IPS DF 6.9 (cell line): ENCODE results near the gene TDRD12.
A peak's percentile ranks its signal among the peaks of the same experiment; 100 is the strongest.

Source experiments
- DNase-seq: peaks from one replicate; pipeline ENCODE4 v3.0.0-alpha.2; 2013; ENCODE audit warnings: low read depth, low spot score
- H3K27ac ChIP-seq: one replicate; pipeline ENCODE4 v1.5.1; 2013; ENCODE audit warnings: low read length, control low read depth
- H3K27me3 ChIP-seq: 2 replicates; pipeline ENCODE4 v1.6.1; 2013; ENCODE audit warnings: mild to moderate bottlenecking, low read length; ENCODE audit not compliant: control insufficient read depth, insufficient read depth
- H3K36me3 ChIP-seq: 2 replicates; pipeline ENCODE4 v1.6.1; 2013; ENCODE audit warnings: low read length; ENCODE audit not compliant: control insufficient read depth, insufficient read depth
- H3K4me1 ChIP-seq: 2 replicates; pipeline ENCODE4 v1.6.1; 2013; ENCODE audit warnings: low read length; ENCODE audit not compliant: control insufficient read depth, insufficient read depth
- H3K4me3 ChIP-seq: 2 replicates; pipeline ENCODE4 v1.5.1; 2013; ENCODE audit warnings: mild to moderate bottlenecking, low read length
- H3K9me3 ChIP-seq: 2 replicates; pipeline ENCODE4 v1.6.1; 2013; ENCODE audit warnings: low read length, inconsistent platforms; ENCODE audit not compliant: control insufficient read depth, insufficient read depth
- WGBS: extraction: QIAGEN DNeasy Blood & Tissue Kit; methylation state at CpG from one replicate; pipeline ENCODE4 v1.1.7; 2013; ENCODE audit warnings: mixed read lengths, missing lambda C conversion rate; ENCODE audit not compliant: insufficient read length, insufficient coverage; 5-methylcytosine and 5-hydroxymethylcytosine counted together

TDRD12 gene

GRCh38 chr19:32677657-32678056 is 41.9 kb upstream of the TDRD12 start:
- Histone ChIP-seq H3K9me3 (no peaks in the 10 kb centered on the region), H3K4me3 (no peak overlapping the region), H3K36me3 (no peaks in the 10 kb centered on the region; the same call in 1 of the 2 replicates), H3K27ac (no peak overlapping the region), H3K27me3 (peaks cover 19% of the 10 kb centered on the region), H3K4me1 (peaks cover 5% of the 10 kb centered on the region; the same call in 1 of the 2 replicates)
- WGBS = no CpG with 5 or more reads among the region's 9 CpGs
- no peak for DNase-seq

GRCh38 chr19:32680986-32681385 is 38.6 kb upstream of the TDRD12 start:
- H3K4me1 ChIP-seq = no peaks in the 10 kb centered on the region
- no peaks in the 10 kb centered on the region for H3K9me3 ChIP-seq
- H3K4me3 ChIP-seq = no peak overlapping the region
- no CpG with 5 or more reads among the region's 2 CpGs for WGBS
- H3K27ac ChIP-seq = no peak overlapping the region
- no peak for DNase-seq
- H3K27me3 ChIP-seq = peaks cover 17% of the 10 kb centered on the region
- no peaks in the 10 kb centered on the region for H3K36me3 ChIP-seq

- no peak for DNase-seq
- H3K9me3 ChIP-seq = no peaks in the 10 kb centered on the region
- no peak overlapping the region for H3K27ac ChIP-seq
- WGBS = no CpG with 5 or more reads among the region's 4 CpGs
- H3K36me3 ChIP-seq = no peaks in the 10 kb centered on the region
- no peak overlapping the region for H3K4me3 ChIP-seq
- H3K27me3 ChIP-seq = peaks cover 4% of the 10 kb centered on the region; the same call in 1 of the 2 replicates
- H3K4me1 ChIP-seq = no peaks in the 10 kb centered on the region
Measured at GRCh38 chr19:32682317-32682716, 37.2 kb upstream of the TDRD12 start.

- no CpG with 5 or more reads among the region's 6 CpGs for WGBS
- H3K27ac ChIP-seq = no peak overlapping the region
- no peaks in the 10 kb centered on the region; the same call in 1 of the 2 replicates for H3K36me3 ChIP-seq
- H3K9me3 ChIP-seq = no peaks in the 10 kb centered on the region
- DNase-seq = no peak
- H3K4me3 ChIP-seq = no peak overlapping the region
- no peaks in the 10 kb centered on the region for H3K27me3 ChIP-seq
- H3K4me1 ChIP-seq = no peaks in the 10 kb centered on the region
Measured at GRCh38 chr19:32686847-32687475, 32.6 kb upstream of the TDRD12 start.

GRCh38 chr19:32687681-32688080 is 31.9 kb upstream of the TDRD12 start:
- H3K36me3 ChIP-seq = no peaks in the 10 kb centered on the region; the same call in 1 of the 2 replicates
- no peak for DNase-seq
- H3K4me1 ChIP-seq = peaks cover 6% of the 10 kb centered on the region
- H3K4me3 ChIP-seq = no peak overlapping the region
- no CpG with 5 or more reads among the region's 4 CpGs for WGBS
- no peak overlapping the region for H3K27ac ChIP-seq
- H3K27me3 ChIP-seq = peaks cover 1% of the 10 kb centered on the region; the same call in 1 of the 2 replicates
- no peaks in the 10 kb centered on the region for H3K9me3 ChIP-seq

GRCh38 chr19:32688311-32688710 is 31.3 kb upstream of the TDRD12 start:
- H3K9me3 ChIP-seq = no peaks in the 10 kb centered on the region
- H3K4me3 ChIP-seq = no peak overlapping the region
- no peak for DNase-seq
- WGBS = no CpG with 5 or more reads among the region's 1 CpG
- no peak overlapping the region for H3K27ac ChIP-seq
- peaks cover 3% of the 10 kb centered on the region; the same call in 1 of the 2 replicates for H3K27me3 ChIP-seq
- H3K4me1 ChIP-seq = peaks cover 6% of the 10 kb centered on the region
- H3K36me3 ChIP-seq = no peaks in the 10 kb centered on the region; the same call in 1 of the 2 replicates

GRCh38 chr19:32691291-32691951 is 28.1 kb upstream of the TDRD12 start, which contains the start of gene NUDT19:
TSS of gene NUDT19 (plus strand) at chr19:32691821. CDS start at chr19:32691961, 140 bp downstream.
- WGBS = no CpG with 5 or more reads among the region's 32 CpGs
- H3K4me1 ChIP-seq = peaks cover 6% of the 10 kb centered on the region
- H3K36me3 ChIP-seq = no peaks in the 10 kb centered on the region; the same call in 1 of the 2 replicates
- no peaks in the 10 kb centered on the region for H3K9me3 ChIP-seq
- peak within 1 kb of the TSS; percentile 48; the same call in 1 of the 2 replicates for H3K4me3 ChIP-seq
- H3K27ac ChIP-seq = no peak within 1 kb of the TSS
- peaks cover 3% of the 10 kb centered on the region; the same call in 1 of the 2 replicates for H3K27me3 ChIP-seq
- DNase-seq = no peak

GRCh38 chr19:32691952-32692726 is 27.4 kb upstream of the TDRD12 start:
- no CpG with 5 or more reads among the region's 93 CpGs for WGBS

GRCh38 chr19:32692727-32693061 is 26.9 kb upstream of the TDRD12 start:
- no peak for DNase-seq
- Histone ChIP-seq H3K27ac (no peak overlapping the region), H3K27me3 (peaks cover 3% of the 10 kb centered on the region; the same call in 1 of the 2 replicates), H3K4me1 (peaks cover 6% of the 10 kb centered on the region), H3K4me3 (peak overlapping the region; percentile 48; the same call in 1 of the 2 replicates), H3K9me3 (no peaks in the 10 kb centered on the region), H3K36me3 (no peaks in the 10 kb centered on the region; the same call in 1 of the 2 replicates)
- no CpG with 5 or more reads among the region's 7 CpGs for WGBS

More at GRCh38 chr19:32691952-32692726, 27.4 kb upstream of the TDRD12 start:
- Histone ChIP-seq H3K4me3 (peak overlapping the region; percentile 48; the same call in 1 of the 2 replicates), H3K27me3 (peaks cover 3% of the 10 kb centered on the region; the same call in 1 of the 2 replicates), H3K36me3 (no peaks in the 10 kb centered on the region; the same call in 1 of the 2 replicates), H3K9me3 (no peaks in the 10 kb centered on the region), H3K4me1 (peaks cover 6% of the 10 kb centered on the region), H3K27ac (no peak overlapping the region)
- no peak for DNase-seq
